HFF-Myc (cell line): ENCODE results near the gene RPRD1B.

Source experiments
- DNase-seq: peaks from one replicate; pipeline ENCODE4 v3.0.0-alpha.2; 2011; ENCODE audit warnings: low read depth; ENCODE audit errors: extremely low read depth
- H3K4me3 ChIP-seq: replicated peaks from 2 replicates; pipeline ENCODE4 v1.5.1; 2011; ENCODE audit warnings: low read depth, mild to moderate bottlenecking, control low read depth, low read length
- CTCF ChIP-seq: IDR thresholded peaks from 2 replicates; pipeline ENCODE4 v1.5.1; 2012; ENCODE audit warnings: mild to moderate bottlenecking, low read depth, low read length, control low read depth; ENCODE audit errors: missing control alignments

The RPRD1B gene

GRCh38 chr20:38060536-38060935, 27.0 kb downstream of the RPRD1B start:
- DNase-seq = no peak

GRCh38 chr20:38061109-38061508, 27.6 kb downstream of the RPRD1B start:
- TF ChIP-seq CTCF = no peak
- no peak overlapping the region for H3K4me3 ChIP-seq
- no peak for DNase-seq

More at GRCh38 chr20:38060536-38060935, 27.0 kb downstream of the RPRD1B start:
- no peak for TF ChIP-seq CTCF
- no peak overlapping the region for H3K4me3 ChIP-seq

GRCh38 chr20:38062890-38063289, 29.3 kb downstream of the RPRD1B start:
- no peak for DNase-seq
- H3K4me3 ChIP-seq = no peak overlapping the region
- no peak for TF ChIP-seq CTCF

GRCh38 chr20:38063911-38064530, 30.5 kb downstream of the RPRD1B start:
- no peak for TF ChIP-seq CTCF
- no peak for DNase-seq
- H3K4me3 ChIP-seq = no peak overlapping the region

GRCh38 chr20:38065764-38066375, 32.3 kb downstream of the RPRD1B start:
- DNase-seq = no peak
- no peak overlapping the region for H3K4me3 ChIP-seq
- no peak for TF ChIP-seq CTCF

- DNase-seq = no peak
- H3K4me3 ChIP-seq = no peak overlapping the region
- TF ChIP-seq CTCF = no peak
Observed at GRCh38 chr20:38066969-38067716, 33.6 kb downstream of the RPRD1B start.
